HEK293 (cell line): ENCODE data around the gene SLC1A2.

Experiments
- CTCF ChIA-PET: fragments of 350-600 bp; formaldehyde crosslinking; extraction: SDS; loops from one replicate; lab custom pipeline; 2021; ENCODE audit warnings: antibody characterized with exemption; lab: Yijun Ruan, JAX
- POLR2A ChIA-PET: fragments of 300-600 bp; formaldehyde crosslinking; extraction: SDS; loops from one replicate; lab custom pipeline; 2020; ENCODE audit warnings: antibody characterized with exemption, inconsistent platforms; lab: Yijun Ruan, JAX
- H3K27ac ChIP-seq: fragments of 200-500 bp; sonication (Bioruptor generic); 2 replicates; pipeline ENCODE4 v1.5.1; 2014; ENCODE audit warnings: low read depth, low read length, control low read depth, inconsistent platforms; ENCODE audit errors: extremely low read depth
- H3K36me3 ChIP-seq, 2 experiments: fragments of 200-500 bp in 1 of 2; sonication (Bioruptor generic) in 1 of 2; 1 replicate in 1 of 2; 2 replicates in 1 of 2; pipeline ENCODE4 v1.5.1; 2014 to 2017; ENCODE audit warnings: inconsistent platforms in 2 of 2, low read length in 2 of 2; ENCODE audit not compliant: control insufficient read depth in 2 of 2, insufficient read depth in 1 of 2
- H3K4me1 ChIP-seq: fragments of 200-500 bp; sonication (Bioruptor generic); 2 replicates; pipeline ENCODE4 v1.5.1; 2014; ENCODE audit warnings: mild to moderate bottlenecking, low read length, inconsistent platforms; ENCODE audit not compliant: control insufficient read depth, insufficient read depth
- H3K4me3 ChIP-seq: 2 replicates; pipeline ENCODE4 v1.5.1; 2011; ENCODE audit warnings: low read depth, mild to moderate bottlenecking, control low read depth, low read length, moderate library complexity
- H3K9me3 ChIP-seq: fragments of 200-500 bp; sonication (Bioruptor generic); 2 replicates; pipeline ENCODE4 v1.5.1; 2014; ENCODE audit warnings: low read depth, low read length, inconsistent platforms; ENCODE audit not compliant: control insufficient read depth, insufficient read depth
- GLIS2 ChIP-seq: fragments of 450-650 bp; formaldehyde crosslinking; IDR thresholded peaks from 2 replicates; pipeline ENCODE4 v1.5.1; 2016; ENCODE audit warnings: missing biosample characterization, missing genetic modification characterization
- OVOL3 ChIP-seq: fragments of 450-650 bp; formaldehyde crosslinking; IDR thresholded peaks from 2 replicates; pipeline ENCODE4 v1.5.1; 2016; ENCODE audit warnings: missing biosample characterization, missing genetic modification characterization
- SETDB1 ChIP-seq: IDR thresholded peaks from one replicate; pipeline ENCODE4 v1.6.1; 2017; ENCODE audit warnings: mild to moderate bottlenecking, low read length, moderate library complexity, mixed read lengths; ENCODE audit not compliant: insufficient read length
- SP3 ChIP-seq: fragments of 450-650 bp; formaldehyde crosslinking; IDR thresholded peaks from 2 replicates; pipeline ENCODE4 v1.5.1; 2016; ENCODE audit warnings: missing biosample characterization, missing genetic modification characterization
- ZBTB48 ChIP-seq: fragments of 450-650 bp; formaldehyde crosslinking; IDR thresholded peaks from 2 replicates; pipeline ENCODE4 v1.5.1; 2016; ENCODE audit warnings: missing biosample characterization, missing genetic modification characterization
- ZFP3 ChIP-seq: fragments of 450-650 bp; formaldehyde crosslinking; IDR thresholded peaks from 2 replicates; pipeline ENCODE4 v1.5.1; 2016; ENCODE audit warnings: low read depth, missing biosample characterization, missing genetic modification characterization
- ZFP41 ChIP-seq: fragments of 450-650 bp; formaldehyde crosslinking; IDR thresholded peaks from 2 replicates; pipeline ENCODE4 v1.5.1; 2016; ENCODE audit warnings: missing biosample characterization, missing genetic modification characterization, borderline replicate concordance
- ZIC2 ChIP-seq: fragments of 450-650 bp; formaldehyde crosslinking; IDR thresholded peaks from 2 replicates; pipeline ENCODE4 v1.5.1; 2016; ENCODE audit warnings: missing biosample characterization, missing genetic modification characterization
- ZNF10 ChIP-seq: fragments of 450-650 bp; formaldehyde crosslinking; IDR thresholded peaks from 2 replicates; pipeline ENCODE4 v1.5.1; 2017; ENCODE audit warnings: missing biosample characterization, missing genetic modification characterization
- ZNF23 ChIP-seq: fragments of 450-650 bp; formaldehyde crosslinking; IDR thresholded peaks from 2 replicates; pipeline ENCODE4 v1.5.1; 2016; ENCODE audit warnings: missing biosample characterization, missing genetic modification characterization, borderline replicate concordance
- ZNF266 ChIP-seq: fragments of 450-650 bp; formaldehyde crosslinking; IDR thresholded peaks from 2 replicates; pipeline ENCODE4 v1.5.1; 2016; ENCODE audit warnings: missing biosample characterization, missing genetic modification characterization, low read depth
- ZNF335 ChIP-seq: fragments of 450-650 bp; formaldehyde crosslinking; conservative IDR thresholded peaks from 2 replicates; pipeline ENCODE4 v1.5.1; 2016; ENCODE audit warnings: missing biosample characterization, missing genetic modification characterization
- ZNF398 ChIP-seq: fragments of 450-650 bp; formaldehyde crosslinking; IDR thresholded peaks from 2 replicates; pipeline ENCODE4 v1.5.1; 2017; ENCODE audit warnings: missing biosample characterization, missing genetic modification characterization
- ZNF510 ChIP-seq: fragments of 450-650 bp; formaldehyde crosslinking; IDR thresholded peaks from 2 replicates; pipeline ENCODE4 v1.5.1; 2018; ENCODE audit warnings: mild to moderate bottlenecking, missing genetic modification characterization, missing biosample characterization; ENCODE audit not compliant: insufficient replicate concordance
- ZNF660 ChIP-seq: fragments of 450-650 bp; IDR thresholded peaks from 2 replicates; pipeline ENCODE4 v1.5.1; 2018; ENCODE audit warnings: missing biosample characterization, mild to moderate bottlenecking, missing genetic modification characterization
- ZNF677 ChIP-seq: fragments of 450-650 bp; IDR thresholded peaks from 2 replicates; pipeline ENCODE4 v1.5.0; 2018; ENCODE audit warnings: missing biosample characterization, mild to moderate bottlenecking, missing genetic modification characterization, moderate library complexity
- ZNF707 ChIP-seq: fragments of 450-650 bp; formaldehyde crosslinking; IDR thresholded peaks from 2 replicates; pipeline ENCODE4 v1.5.1; 2016; ENCODE audit warnings: missing biosample characterization, missing genetic modification characterization
- ZNF776 ChIP-seq: fragments of 450-650 bp; formaldehyde crosslinking; IDR thresholded peaks from 2 replicates; pipeline ENCODE4 v1.5.0; 2017; ENCODE audit warnings: missing biosample characterization, missing genetic modification characterization, borderline replicate concordance
- ZNF777 ChIP-seq: fragments of 450-650 bp; formaldehyde crosslinking; IDR thresholded peaks from 2 replicates; pipeline ENCODE4 v1.5.1; 2017; ENCODE audit warnings: missing biosample characterization, missing genetic modification characterization, borderline replicate concordance
- ZNF791 ChIP-seq: fragments of 450-650 bp; formaldehyde crosslinking; IDR thresholded peaks from 2 replicates; pipeline ENCODE4 v1.5.1; 2016; ENCODE audit warnings: missing biosample characterization, missing genetic modification characterization
- TF ChIP-seq, protein P1 (sequence below): fragments of 450-650 bp; formaldehyde crosslinking; IDR thresholded peaks from 2 replicates; pipeline ENCODE4 v1.5.1; 2016; ENCODE audit warnings: missing biosample characterization, missing genetic modification characterization
- TF ChIP-seq, protein P2 (sequence below): fragments of 450-650 bp; formaldehyde crosslinking; IDR thresholded peaks from 2 replicates; pipeline ENCODE4 v1.5.1; 2016; ENCODE audit warnings: missing biosample characterization, missing genetic modification characterization
- TF ChIP-seq, protein P3 (sequence below): fragments of 450-650 bp; formaldehyde crosslinking; IDR thresholded peaks from 2 replicates; pipeline ENCODE4 v1.5.1; 2016; ENCODE audit warnings: missing biosample characterization, missing genetic modification characterization, borderline replicate concordance
- TF ChIP-seq, protein P4 (sequence below): fragments of 450-650 bp; formaldehyde crosslinking; IDR thresholded peaks from 2 replicates; pipeline ENCODE4 v1.5.1; 2016; ENCODE audit warnings: missing biosample characterization, missing genetic modification characterization

The SLC1A2 gene

DNA sequence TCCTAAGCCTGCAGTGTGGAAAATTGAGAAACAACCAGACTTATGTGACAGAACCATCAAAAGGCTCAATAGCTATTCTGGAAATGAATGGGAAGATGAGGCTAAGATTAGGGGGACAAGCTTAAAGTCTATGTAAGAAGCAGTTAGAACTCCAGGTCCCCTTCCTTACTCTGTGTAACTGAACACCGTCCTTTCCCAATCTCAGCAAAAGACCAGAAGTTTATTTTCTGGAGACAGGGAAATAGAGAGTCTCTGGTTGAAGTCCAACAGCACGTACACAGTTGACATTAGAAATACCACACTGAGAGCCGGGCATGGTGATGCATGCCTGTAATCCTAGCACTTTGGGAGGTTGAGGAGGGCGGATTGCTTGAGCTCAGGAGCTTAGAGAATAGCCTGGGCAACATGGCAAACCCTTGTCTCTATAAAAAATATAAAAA, 186.4 kb downstream of the SLC1A2 start (continued):
- TF ChIP-seq ZNF23 (no peak), ZFP41 (tag by site-specific recombination) (no peak), ZNF777 (tag by site-specific recombination) (no peak), ZFP3 (no peak), ZNF10 (tag by site-specific recombination) (no peak), GLIS2 (tag by site-specific recombination) (no peak), ZNF335 (no peak), ZNF398 (no peak), ZNF677 (no peak), ZIC2 (tag by site-specific recombination) (no peak), ZNF707 (tag by site-specific recombination) (no peak), ZNF776 (tag by site-specific recombination) (no peak)
- TF ChIP-seq, protein P1, sequence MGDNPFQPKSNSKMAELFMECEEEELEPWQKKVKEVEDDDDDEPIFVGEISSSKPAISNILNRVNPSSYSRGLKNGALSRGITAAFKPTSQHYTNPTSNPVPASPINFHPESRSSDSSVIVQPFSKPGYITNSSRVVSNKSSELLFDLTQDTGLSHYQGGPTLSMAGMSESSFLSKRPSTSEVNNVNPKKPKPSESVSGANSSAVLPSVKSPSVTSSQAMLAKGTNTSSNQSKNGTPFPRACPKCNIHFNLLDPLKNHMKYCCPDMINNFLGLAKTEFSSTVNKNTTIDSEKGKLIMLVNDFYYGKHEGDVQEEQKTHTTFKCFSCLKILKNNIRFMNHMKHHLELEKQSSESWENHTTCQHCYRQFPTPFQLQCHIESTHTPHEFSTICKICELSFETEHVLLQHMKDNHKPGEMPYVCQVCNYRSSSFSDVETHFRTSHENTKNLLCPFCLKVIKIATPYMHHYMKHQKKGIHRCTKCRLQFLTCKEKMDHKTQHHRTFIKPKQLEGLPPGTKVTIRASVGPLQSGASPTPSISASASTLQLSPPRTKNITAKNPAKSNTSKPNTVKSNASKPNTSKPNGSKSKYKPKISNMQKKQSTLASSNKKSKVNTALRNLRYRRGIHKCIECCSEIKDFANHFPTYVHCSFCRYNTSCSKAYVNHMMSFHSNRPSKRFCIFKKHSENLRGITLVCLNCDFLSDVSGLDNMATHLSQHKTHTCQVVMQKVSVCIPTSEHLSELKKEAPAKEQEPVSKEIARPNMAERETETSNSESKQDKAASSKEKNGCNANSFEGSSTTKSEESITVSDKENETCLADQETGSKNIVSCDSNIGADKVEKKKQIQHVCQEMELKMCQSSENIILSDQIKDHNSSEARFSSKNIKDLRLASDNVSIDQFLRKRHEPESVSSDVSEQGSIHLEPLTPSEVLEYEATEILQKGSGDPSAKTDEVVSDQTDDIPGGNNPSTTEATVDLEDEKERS (tag by site-specific recombination), result no peak

GRCh38 chr11:35231076-35231860, 188.1 kb downstream of the SLC1A2 start:
- TF ChIP-seq ZNF266 (tag by site-specific recombination), result no peak
- TF ChIP-seq, protein P2, sequence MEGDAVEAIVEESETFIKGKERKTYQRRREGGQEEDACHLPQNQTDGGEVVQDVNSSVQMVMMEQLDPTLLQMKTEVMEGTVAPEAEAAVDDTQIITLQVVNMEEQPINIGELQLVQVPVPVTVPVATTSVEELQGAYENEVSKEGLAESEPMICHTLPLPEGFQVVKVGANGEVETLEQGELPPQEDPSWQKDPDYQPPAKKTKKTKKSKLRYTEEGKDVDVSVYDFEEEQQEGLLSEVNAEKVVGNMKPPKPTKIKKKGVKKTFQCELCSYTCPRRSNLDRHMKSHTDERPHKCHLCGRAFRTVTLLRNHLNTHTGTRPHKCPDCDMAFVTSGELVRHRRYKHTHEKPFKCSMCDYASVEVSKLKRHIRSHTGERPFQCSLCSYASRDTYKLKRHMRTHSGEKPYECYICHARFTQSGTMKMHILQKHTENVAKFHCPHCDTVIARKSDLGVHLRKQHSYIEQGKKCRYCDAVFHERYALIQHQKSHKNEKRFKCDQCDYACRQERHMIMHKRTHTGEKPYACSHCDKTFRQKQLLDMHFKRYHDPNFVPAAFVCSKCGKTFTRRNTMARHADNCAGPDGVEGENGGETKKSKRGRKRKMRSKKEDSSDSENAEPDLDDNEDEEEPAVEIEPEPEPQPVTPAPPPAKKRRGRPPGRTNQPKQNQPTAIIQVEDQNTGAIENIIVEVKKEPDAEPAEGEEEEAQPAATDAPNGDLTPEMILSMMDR, result no peak
- TF ChIP-seq, all 188 proteins: peak for 0
- POLR2A ChIA-PET, result no interaction called here
- no peaks in the 10 kb centered on the region for H3K4me1 ChIP-seq
- H3K36me3 ChIP-seq, result no peaks in the 10 kb centered on the region
- H3K9me3 ChIP-seq, result no peaks in the 10 kb centered on the region
- H3K27ac ChIP-seq, result no peak overlapping the region
- no peak overlapping the region for H3K4me3 ChIP-seq
- CTCF ChIA-PET, result no interaction called here

DNA sequence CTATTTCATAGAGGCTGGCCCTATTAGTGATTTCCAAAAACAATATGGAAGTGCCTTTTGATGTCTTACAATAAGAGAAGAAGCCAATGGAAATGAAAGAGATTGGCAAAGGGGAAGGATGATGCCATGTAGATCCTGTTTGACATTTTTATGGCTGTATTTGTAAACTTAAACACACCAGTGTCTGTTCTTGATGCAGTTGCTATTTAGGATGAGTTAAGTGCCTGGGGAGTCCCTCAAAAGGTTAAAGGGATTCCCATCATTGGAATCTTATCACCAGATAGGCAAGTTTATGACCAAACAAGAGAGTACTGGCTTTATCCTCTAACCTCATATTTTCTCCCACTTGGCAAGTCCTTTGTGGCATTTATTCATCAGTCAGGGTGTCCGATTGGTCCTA, 189.0 kb downstream of the SLC1A2 start:
- Histone ChIP-seq H3K4me1 (no peaks in the 10 kb centered on the region), H3K9me3 (no peaks in the 10 kb centered on the region), H3K27ac (no peak overlapping the region), H3K36me3 (no peaks in the 10 kb centered on the region), H3K4me3 (no peak overlapping the region)
- POLR2A ChIA-PET, result no interaction called here
- CTCF ChIA-PET, result interaction anchor here (0.7 to 1.3 kb wide), 2 partner anchors 9 to 61 kb away, joined by 3 to 4 read pairs; no protein-coding TSS in a partner anchor
- TF ChIP-seq ZNF660, result no peak
- TF ChIP-seq, protein P3, sequence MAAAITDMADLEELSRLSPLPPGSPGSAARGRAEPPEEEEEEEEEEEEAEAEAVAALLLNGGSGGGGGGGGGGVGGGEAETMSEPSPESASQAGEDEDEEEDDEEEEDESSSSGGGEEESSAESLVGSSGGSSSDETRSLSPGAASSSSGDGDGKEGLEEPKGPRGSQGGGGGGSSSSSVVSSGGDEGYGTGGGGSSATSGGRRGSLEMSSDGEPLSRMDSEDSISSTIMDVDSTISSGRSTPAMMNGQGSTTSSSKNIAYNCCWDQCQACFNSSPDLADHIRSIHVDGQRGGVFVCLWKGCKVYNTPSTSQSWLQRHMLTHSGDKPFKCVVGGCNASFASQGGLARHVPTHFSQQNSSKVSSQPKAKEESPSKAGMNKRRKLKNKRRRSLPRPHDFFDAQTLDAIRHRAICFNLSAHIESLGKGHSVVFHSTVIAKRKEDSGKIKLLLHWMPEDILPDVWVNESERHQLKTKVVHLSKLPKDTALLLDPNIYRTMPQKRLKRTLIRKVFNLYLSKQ (tag by site-specific recombination), result no peak
- TF ChIP-seq SP3 (tag by site-specific recombination), result no peak
- TF ChIP-seq ZNF510 (tag by site-specific recombination), result no peak
- no peak for TF ChIP-seq ZNF266 (tag by site-specific recombination)
- TF ChIP-seq, protein P4, sequence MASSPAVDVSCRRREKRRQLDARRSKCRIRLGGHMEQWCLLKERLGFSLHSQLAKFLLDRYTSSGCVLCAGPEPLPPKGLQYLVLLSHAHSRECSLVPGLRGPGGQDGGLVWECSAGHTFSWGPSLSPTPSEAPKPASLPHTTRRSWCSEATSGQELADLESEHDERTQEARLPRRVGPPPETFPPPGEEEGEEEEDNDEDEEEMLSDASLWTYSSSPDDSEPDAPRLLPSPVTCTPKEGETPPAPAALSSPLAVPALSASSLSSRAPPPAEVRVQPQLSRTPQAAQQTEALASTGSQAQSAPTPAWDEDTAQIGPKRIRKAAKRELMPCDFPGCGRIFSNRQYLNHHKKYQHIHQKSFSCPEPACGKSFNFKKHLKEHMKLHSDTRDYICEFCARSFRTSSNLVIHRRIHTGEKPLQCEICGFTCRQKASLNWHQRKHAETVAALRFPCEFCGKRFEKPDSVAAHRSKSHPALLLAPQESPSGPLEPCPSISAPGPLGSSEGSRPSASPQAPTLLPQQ (tag by site-specific recombination), result no peak
- TF ChIP-seq ZBTB48 (tag by site-specific recombination), result no peak
- TF ChIP-seq SETDB1, result no peak
- TF ChIP-seq ZNF791, result no peak
- no peak for TF ChIP-seq OVOL3 (tag by site-specific recombination)
